K562 treated with DMSO at 1 percent for 4 hours (cell line): ENCODE results near the gene PLPP2. TPM values are rescaled to one million over a fixed set of nuclear protein-coding genes. Genes with fewer than 3 reads are reported as not detected.

Experiments used
- total RNA-seq: library from RNA; unstranded; fragments of 300-600 nt; gene quantifications from 2 replicates; pipeline ENCODE4 v1.2.3, GENCODE V29; 2022; ENCODE audit not compliant: insufficient read depth

The PLPP2 gene
- total RNA-seq, result not detected in 2 replicates

DNA sequence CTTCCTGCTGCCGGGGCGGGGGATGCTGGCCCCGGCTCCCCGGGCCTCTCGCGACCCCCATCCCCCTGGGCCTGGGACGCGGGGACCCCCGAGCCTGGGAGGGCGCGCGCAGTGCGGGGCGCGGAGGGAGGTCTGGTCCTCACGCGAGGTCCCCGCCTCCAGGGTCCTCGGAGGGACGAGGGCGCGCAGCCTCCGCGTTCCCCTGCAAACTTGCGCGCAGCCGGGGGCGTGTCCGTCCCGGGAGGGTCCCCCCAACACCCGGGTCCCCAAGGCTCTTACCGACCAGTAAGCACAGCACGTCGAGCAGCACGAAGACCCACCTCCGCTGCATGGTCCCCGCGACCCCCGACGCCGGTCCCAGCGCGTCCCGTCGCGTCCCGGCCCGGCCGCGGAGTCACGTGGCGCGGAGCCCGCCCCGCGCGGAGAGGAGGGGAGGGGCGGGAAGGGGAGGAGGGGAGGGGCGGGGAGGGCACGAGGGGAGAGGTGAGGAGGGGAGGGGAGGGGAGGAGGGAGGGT, at the start of gene PLPP2:
TSS of gene PLPP2 (minus strand) at position 398 of the 516 bp plus-strand sequence. CDS start at position 331, 67 bp downstream.

Other genes starting within 250 kb of the PLPP2 start
- gene OR4F17, start 184.3 kb downstream of the PLPP2 start, total RNA-seq, result not detected in 2 replicates
- gene MIER2, start 53.4 kb upstream of the PLPP2 start, total RNA-seq, result 25.1 and 26.2 TPM in 2 replicates
- gene C2CD4C, start 117.7 kb upstream of the PLPP2 start, total RNA-seq, result not detected in 2 replicates
- gene SHC2, start 169.6 kb upstream of the PLPP2 start, total RNA-seq, result 1.4 and 2.2 TPM in 2 replicates
- gene MADCAM1, start 205.1 kb upstream of the PLPP2 start, total RNA-seq, result 0.88 TPM in 1 of 2 replicates, not detected in the other
- gene TPGS1, start 216.1 kb upstream of the PLPP2 start, total RNA-seq, result 47.3 and 59.6 TPM in 2 replicates
- gene CDC34, start 240.4 kb upstream of the PLPP2 start, total RNA-seq, result 146 TPM in 2 replicates